ENCODE results near the gene ZNF362.

ZNF362 gene

GRCh38 chr1:33284049-33284448, 27.8 kb downstream of the ZNF362 start:
- H3K4me2 ChIP-seq (ENCODE audit: low read length): no peak overlapping the region
- DNase-seq: no peak
- H3K23ac ChIP-seq (ENCODE audit: low read length): no peak overlapping the region
- H3K4me3 ChIP-seq (ENCODE audit: low read depth, low read length): no peak overlapping the region
- H3K4me1 ChIP-seq (ENCODE audit: control insufficient read depth in 1 of 2, insufficient read depth in 2 of 2, low read length in 2 of 2): no peaks in the 10 kb centered on the region
- no peak overlapping the region for H3K4ac ChIP-seq (ENCODE audit: low read depth, low read length)
- no peak overlapping the region for H3K14ac ChIP-seq (ENCODE audit: low read length)
- peaks cover 39 to 46% of the 10 kb centered on the region in 2 experiments for H3K36me3 ChIP-seq (ENCODE audit: control insufficient read depth in 1 of 2, insufficient read depth in 2 of 2, low read length in 2 of 2)
- H2AK5ac ChIP-seq (ENCODE audit: low read length): no peak overlapping the region
- H2AFZ ChIP-seq (ENCODE audit: insufficient read depth, low read length, poor library complexity): no peak overlapping the region
- no peak overlapping the region for H4K8ac ChIP-seq (ENCODE audit: low read depth, low read length)
- no peak overlapping the region for H4K91ac ChIP-seq (ENCODE audit: low read depth, low read length)
- no peaks in the 10 kb centered on the region for H3K79me2 ChIP-seq (ENCODE audit: control insufficient read depth, insufficient read depth, low read length, poor library complexity)
- no peak overlapping the region for H2BK5ac ChIP-seq (ENCODE audit: low read depth, low read length, poor library complexity)
- no peak overlapping the region for H2BK12ac ChIP-seq (ENCODE audit: low read length)
- WGBS (ENCODE audit: extremely low coverage, insufficient coverage, insufficient read length): no CpG with 5 or more reads among the region's 6 CpGs
- H3K9ac ChIP-seq (ENCODE audit: low read length): no peak overlapping the region
- H3K27ac ChIP-seq (ENCODE audit: low read depth, low read length): no peak overlapping the region
- H3K79me1 ChIP-seq (ENCODE audit: low read length): no peaks in the 10 kb centered on the region
- no peaks in the 10 kb centered on the region for H3K27me3 ChIP-seq (ENCODE audit: insufficient read depth, low read length)
- no peak overlapping the region for H4K12ac ChIP-seq (ENCODE audit: low read depth, low read length)
- H2BK120ac ChIP-seq (ENCODE audit: insufficient read depth, low read length, poor library complexity): no peak overlapping the region
- H3K9me3 ChIP-seq (ENCODE audit: insufficient read depth, low read depth, low read length): peaks cover 1% of the 10 kb centered on the region
- no peak overlapping the region for H3K18ac ChIP-seq (ENCODE audit: low read length)

GRCh38 chr1:33286451-33287185, 30.3 kb downstream of the ZNF362 start:
- Histone ChIP-seq H3K4me3 (ENCODE audit: low read depth, low read length) (no peak overlapping the region), H3K23ac (ENCODE audit: low read length) (no peak overlapping the region), H3K4me1 (ENCODE audit: control insufficient read depth in 1 of 2, insufficient read depth in 2 of 2, low read length in 2 of 2) (no peaks in the 10 kb centered on the region), H3K14ac (ENCODE audit: low read length) (no peak overlapping the region), H2BK5ac (ENCODE audit: low read depth, low read length, poor library complexity) (no peak overlapping the region), H3K79me2 (ENCODE audit: control insufficient read depth, insufficient read depth, low read length, poor library complexity) (no peaks in the 10 kb centered on the region), H3K27ac (ENCODE audit: low read depth, low read length) (no peak overlapping the region), H3K4me2 (ENCODE audit: low read length) (no peak overlapping the region), H3K9me3 (ENCODE audit: insufficient read depth, low read depth, low read length) (peaks cover 2% of the 10 kb centered on the region), H3K27me3 (ENCODE audit: insufficient read depth, low read length) (no peaks in the 10 kb centered on the region), H3K36me3 (ENCODE audit: control insufficient read depth in 1 of 2, insufficient read depth in 2 of 2, low read length in 2 of 2) (peaks cover 30 to 36% of the 10 kb centered on the region in 2 experiments), H4K12ac (ENCODE audit: low read depth, low read length) (no peak overlapping the region), H3K79me1 (ENCODE audit: low read length) (no peaks in the 10 kb centered on the region), H2BK12ac (ENCODE audit: low read length) (no peak overlapping the region), H3K9ac (ENCODE audit: low read length) (no peak overlapping the region), H4K8ac (ENCODE audit: low read depth, low read length) (no peak overlapping the region), H2BK120ac (ENCODE audit: insufficient read depth, low read length, poor library complexity) (no peak overlapping the region), H3K4ac (ENCODE audit: low read depth, low read length) (no peak overlapping the region), H2AK5ac (ENCODE audit: low read length) (no peak overlapping the region), H3K18ac (ENCODE audit: low read length) (no peak overlapping the region), H2AFZ (ENCODE audit: insufficient read depth, low read length, poor library complexity) (no peak overlapping the region), H4K91ac (ENCODE audit: low read depth, low read length) (no peak overlapping the region)
- WGBS (ENCODE audit: extremely low coverage, insufficient coverage, insufficient read length): no CpG with 5 or more reads among the region's 8 CpGs
- DNase-seq: peak in 1 of 2 donors; percentile 50

- H4K91ac ChIP-seq (ENCODE audit: low read depth, low read length): no peak overlapping the region
- no peak overlapping the region for H3K18ac ChIP-seq (ENCODE audit: low read length)
- H2AFZ ChIP-seq (ENCODE audit: insufficient read depth, low read length, poor library complexity): no peak overlapping the region
- H3K36me3 ChIP-seq (ENCODE audit: control insufficient read depth in 1 of 2, insufficient read depth in 2 of 2, low read length in 2 of 2): peaks cover 26 to 31% of the 10 kb centered on the region in 2 experiments
- no peak overlapping the region for H3K23ac ChIP-seq (ENCODE audit: low read length)
- H3K4me1 ChIP-seq (ENCODE audit: control insufficient read depth in 1 of 2, insufficient read depth in 2 of 2, low read length in 2 of 2): no peaks in the 10 kb centered on the region
- WGBS (ENCODE audit: extremely low coverage, insufficient coverage, insufficient read length): no CpG with 5 or more reads among the region's 2 CpGs
- H3K27ac ChIP-seq (ENCODE audit: low read depth, low read length): no peak overlapping the region
- H2BK12ac ChIP-seq (ENCODE audit: low read length): no peak overlapping the region
- no peak overlapping the region for H4K8ac ChIP-seq (ENCODE audit: low read depth, low read length)
- H3K4me3 ChIP-seq (ENCODE audit: low read depth, low read length): no peak overlapping the region
- peak in 1 of 2 donors; percentile 37 for DNase-seq
- H3K79me1 ChIP-seq (ENCODE audit: low read length): no peaks in the 10 kb centered on the region
- H3K79me2 ChIP-seq (ENCODE audit: control insufficient read depth, insufficient read depth, low read length, poor library complexity): no peaks in the 10 kb centered on the region
- H2AK5ac ChIP-seq (ENCODE audit: low read length): no peak overlapping the region
- H3K14ac ChIP-seq (ENCODE audit: low read length): no peak overlapping the region
- no peak overlapping the region for H3K4me2 ChIP-seq (ENCODE audit: low read length)
- H3K27me3 ChIP-seq (ENCODE audit: insufficient read depth, low read length): no peaks in the 10 kb centered on the region
- no peak overlapping the region for H4K12ac ChIP-seq (ENCODE audit: low read depth, low read length)
- peaks cover 2% of the 10 kb centered on the region for H3K9me3 ChIP-seq (ENCODE audit: insufficient read depth, low read depth, low read length)
- no peak overlapping the region for H2BK5ac ChIP-seq (ENCODE audit: low read depth, low read length, poor library complexity)
- H3K9ac ChIP-seq (ENCODE audit: low read length): no peak overlapping the region
- H2BK120ac ChIP-seq (ENCODE audit: insufficient read depth, low read length, poor library complexity): no peak overlapping the region
- no peak overlapping the region for H3K4ac ChIP-seq (ENCODE audit: low read depth, low read length)
Measured at GRCh38 chr1:33287317-33287716, 31.0 kb downstream of the ZNF362 start.

GRCh38 chr1:33288976-33289857, 32.9 kb downstream of the ZNF362 start:
- Histone ChIP-seq H3K4ac (ENCODE audit: low read depth, low read length) (no peak overlapping the region), H3K4me2 (ENCODE audit: low read length) (no peak overlapping the region), H2BK12ac (ENCODE audit: low read length) (no peak overlapping the region), H3K9ac (ENCODE audit: low read length) (no peak overlapping the region), H4K91ac (ENCODE audit: low read depth, low read length) (no peak overlapping the region), H3K79me1 (ENCODE audit: low read length) (no peaks in the 10 kb centered on the region), H3K14ac (ENCODE audit: low read length) (no peak overlapping the region), H2AK5ac (ENCODE audit: low read length) (no peak overlapping the region), H4K8ac (ENCODE audit: low read depth, low read length) (no peak overlapping the region), H3K4me3 (ENCODE audit: low read depth, low read length) (peak overlapping the region; percentile 26), H3K18ac (ENCODE audit: low read length) (no peak overlapping the region), H3K23ac (ENCODE audit: low read length) (no peak overlapping the region), H3K4me1 (ENCODE audit: control insufficient read depth in 1 of 2, insufficient read depth in 2 of 2, low read length in 2 of 2) (no peaks in the 10 kb centered on the region), H3K27ac (ENCODE audit: low read depth, low read length) (no peak overlapping the region), H3K9me3 (ENCODE audit: insufficient read depth, low read depth, low read length) (peaks cover 2% of the 10 kb centered on the region), H2BK120ac (ENCODE audit: insufficient read depth, low read length, poor library complexity) (no peak overlapping the region), H3K27me3 (ENCODE audit: insufficient read depth, low read length) (no peaks in the 10 kb centered on the region), H3K36me3 (ENCODE audit: control insufficient read depth in 1 of 2, insufficient read depth in 2 of 2, low read length in 2 of 2) (peaks cover 32 to 36% of the 10 kb centered on the region in 2 experiments), H2BK5ac (ENCODE audit: low read depth, low read length, poor library complexity) (no peak overlapping the region), H4K12ac (ENCODE audit: low read depth, low read length) (no peak overlapping the region), H2AFZ (ENCODE audit: insufficient read depth, low read length, poor library complexity) (no peak overlapping the region), H3K79me2 (ENCODE audit: control insufficient read depth, insufficient read depth, low read length, poor library complexity) (no peaks in the 10 kb centered on the region)
- no peak for DNase-seq
- no CpG with 5 or more reads among the region's 16 CpGs for WGBS (ENCODE audit: extremely low coverage, insufficient coverage, insufficient read length)

Data from trophoblast cell (in vitro differentiated cells and primary cell).